ENCODE results near the gene MGAT5B.
A peak's percentile ranks its signal among the peaks of the same experiment; 100 is the strongest.
"Not testable (repeated sequence)": the region's sequence is repeated elsewhere in the genome, so short reads cannot be mapped to it uniquely, and the experiment has no call there.

The MGAT5B gene

DNA sequence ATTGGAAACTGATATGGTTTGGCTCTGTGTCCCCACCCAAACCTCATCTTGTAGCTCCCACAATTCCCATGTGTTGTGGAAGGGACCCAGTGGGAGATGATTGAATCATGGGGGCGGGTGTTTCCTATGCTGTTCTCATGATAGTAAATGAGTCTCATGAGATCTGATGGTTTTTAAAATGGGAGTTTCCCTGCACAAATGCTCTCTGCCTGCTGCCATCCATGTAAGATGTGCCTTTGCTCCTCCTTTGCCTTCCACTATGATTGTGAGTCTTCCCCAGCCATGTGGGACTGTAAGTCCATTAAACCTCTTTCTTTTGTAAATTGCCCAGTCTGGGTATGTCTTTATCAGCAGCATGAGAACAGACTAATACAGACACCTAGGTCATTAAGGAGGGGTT, 109.8 kb downstream of the MGAT5B start:
- DNase-seq (ENCODE audit: low read depth in 2 of 2): not testable (repeated sequence)

DNA sequence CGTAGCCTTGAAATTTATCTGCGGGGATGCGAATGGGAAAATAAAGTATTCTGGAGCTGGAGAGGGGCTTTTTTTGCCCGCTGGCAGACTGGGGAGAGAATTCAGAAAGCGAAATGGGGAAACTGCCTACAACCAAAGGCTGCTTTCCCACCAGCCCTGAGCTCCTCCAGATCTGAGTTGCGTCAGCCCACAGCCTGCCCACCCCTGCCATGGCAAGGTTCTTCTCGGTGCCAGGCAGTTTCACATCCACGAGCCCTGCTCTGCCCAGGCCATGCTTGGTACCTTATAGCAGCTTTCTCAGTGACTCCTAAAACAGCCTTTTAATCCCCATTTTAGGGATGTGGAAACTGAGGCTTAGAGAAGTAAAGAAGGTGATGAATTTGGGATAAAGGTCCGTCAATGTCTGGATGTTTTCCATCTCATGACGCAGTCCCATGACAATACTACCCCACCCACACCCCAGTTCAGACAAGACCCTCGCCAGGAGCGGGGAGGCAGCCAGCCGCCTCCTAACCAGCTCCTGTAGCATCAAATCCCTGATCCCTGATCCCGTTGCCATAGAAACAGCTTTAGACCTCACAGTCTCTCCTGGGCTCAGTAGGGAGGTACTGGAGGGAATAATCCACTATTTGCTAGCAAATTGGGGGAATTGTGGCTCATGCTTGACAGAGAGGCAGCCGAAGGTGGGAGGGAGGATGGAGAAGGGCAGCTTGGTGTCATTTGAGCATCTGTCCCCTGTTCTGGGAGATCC, 113.5 kb downstream of the MGAT5B start:
- DNase-seq (ENCODE audit: low read depth in 2 of 2): no peak

DNA sequence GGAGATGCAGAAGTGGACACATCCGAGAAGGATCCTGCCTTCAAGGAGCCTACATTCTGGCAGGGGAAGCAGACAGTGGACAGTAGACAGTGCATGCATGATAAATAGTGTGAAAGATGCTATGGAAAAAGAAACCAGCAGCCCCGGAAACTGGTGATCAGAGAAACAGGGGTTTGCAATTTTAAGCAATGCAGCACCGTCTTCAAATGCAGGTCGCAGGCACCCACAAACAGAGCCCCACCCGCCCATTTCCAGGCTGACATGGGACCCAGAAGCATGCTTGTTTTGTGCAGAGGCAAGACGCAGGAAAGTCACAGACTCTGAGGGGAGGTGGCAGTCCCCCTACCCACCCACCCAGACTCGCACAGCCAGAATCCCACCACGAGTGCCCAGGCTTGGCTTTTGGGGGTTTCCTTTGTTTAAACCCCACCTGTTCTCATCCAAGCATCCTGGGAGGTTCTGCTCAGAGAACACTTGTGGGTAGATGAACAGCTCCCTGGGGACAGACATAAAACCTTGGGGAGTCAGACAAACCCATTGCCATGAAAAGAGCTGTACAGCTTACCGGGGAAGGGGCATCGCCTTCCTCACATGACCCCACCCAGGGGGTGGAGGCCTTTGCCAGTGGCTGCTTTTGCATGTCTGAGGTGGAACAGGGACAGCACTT, 114.3 kb downstream of the MGAT5B start:
- DNase-seq (ENCODE audit: low read depth in 2 of 2): no peak

DNA sequence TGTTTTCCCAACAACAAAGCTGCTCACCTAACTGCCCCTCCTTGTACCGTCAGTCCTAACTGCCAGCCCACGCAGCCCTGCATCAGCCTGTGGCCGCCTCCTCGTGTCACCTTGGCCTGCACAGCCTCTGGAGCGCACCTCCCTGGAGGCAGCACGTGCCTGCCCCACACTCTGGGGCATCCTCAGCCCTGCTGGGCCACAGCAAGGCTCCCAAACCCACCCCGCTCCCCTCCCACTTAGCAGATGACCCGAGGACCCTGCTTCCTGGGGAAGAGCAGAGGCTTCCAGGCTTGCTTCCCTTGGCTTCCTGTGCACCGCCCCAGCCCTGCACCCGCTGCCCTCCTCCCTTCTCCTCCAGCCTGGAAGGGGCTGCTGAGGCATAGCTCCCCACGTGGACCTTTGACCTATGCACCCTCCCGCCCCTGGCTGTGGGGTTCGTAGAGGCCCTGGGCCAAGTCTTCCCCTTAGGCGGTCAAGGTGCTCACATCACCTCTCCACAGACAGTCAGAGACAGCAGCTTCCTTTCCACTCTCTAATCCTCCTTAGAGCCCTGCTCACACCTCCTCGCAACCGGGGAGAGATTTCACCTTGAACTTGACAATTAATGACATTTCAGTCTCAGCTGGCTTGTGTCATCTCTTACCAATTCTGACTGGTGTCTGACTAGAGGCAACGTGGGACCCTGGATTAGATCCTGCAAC, 115.0 kb downstream of the MGAT5B start:
- DNase-seq (ENCODE audit: low read depth in 2 of 2): no peak

DNA sequence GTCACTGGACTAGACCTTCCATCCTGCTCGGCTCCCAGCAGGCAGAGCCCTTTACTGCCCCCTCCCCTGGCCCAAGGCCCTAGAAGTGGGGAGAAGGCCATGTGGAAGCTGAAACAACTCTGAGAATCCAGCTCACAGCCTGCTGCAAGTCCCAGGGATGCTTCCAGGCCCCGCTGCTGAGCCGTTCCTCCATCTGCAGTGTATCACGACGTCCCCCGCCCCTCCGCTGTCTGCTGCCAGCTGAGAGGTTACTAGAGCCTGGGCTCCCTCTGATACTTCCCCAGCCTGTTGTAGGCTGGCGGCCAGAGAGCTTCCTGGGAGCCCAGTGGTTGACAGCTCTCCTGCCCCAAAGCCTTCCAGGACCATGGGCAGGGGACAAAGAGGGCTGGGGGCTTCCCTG, 118.2 kb downstream of the MGAT5B start:
- DNase-seq (ENCODE audit: low read depth in 2 of 2): no peak

DNA sequence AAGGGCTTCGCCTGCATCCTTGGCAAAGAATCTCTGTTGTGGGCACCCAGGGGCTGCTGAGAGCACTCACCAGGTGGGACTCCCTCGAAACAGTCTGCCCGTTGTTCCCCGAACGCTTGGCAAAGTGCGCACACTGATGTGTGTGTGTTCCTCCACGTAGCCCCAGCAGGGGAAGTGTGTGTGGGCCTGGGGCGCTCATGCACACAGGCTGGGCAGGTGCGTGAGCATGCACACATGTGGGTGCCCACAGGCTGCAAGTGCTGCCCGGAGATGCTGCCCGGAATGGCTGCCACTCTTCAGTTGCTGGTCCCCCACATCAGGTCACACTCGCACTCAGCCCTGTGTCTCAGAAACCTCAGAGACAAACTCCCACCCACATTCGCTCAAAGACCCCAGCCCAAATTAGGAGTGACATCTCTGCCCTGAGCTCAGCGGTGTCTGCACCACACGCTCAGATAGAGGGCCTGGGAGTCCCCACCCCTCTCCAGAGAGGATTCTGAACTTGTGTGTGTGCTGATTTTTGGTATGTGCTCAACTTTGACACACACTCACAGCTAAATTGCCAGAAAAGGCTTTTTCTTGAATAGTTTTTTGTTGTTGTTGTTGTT, 119.4 kb downstream of the MGAT5B start:
- DNase-seq (ENCODE audit: low read depth in 2 of 2): no peak

DNA sequence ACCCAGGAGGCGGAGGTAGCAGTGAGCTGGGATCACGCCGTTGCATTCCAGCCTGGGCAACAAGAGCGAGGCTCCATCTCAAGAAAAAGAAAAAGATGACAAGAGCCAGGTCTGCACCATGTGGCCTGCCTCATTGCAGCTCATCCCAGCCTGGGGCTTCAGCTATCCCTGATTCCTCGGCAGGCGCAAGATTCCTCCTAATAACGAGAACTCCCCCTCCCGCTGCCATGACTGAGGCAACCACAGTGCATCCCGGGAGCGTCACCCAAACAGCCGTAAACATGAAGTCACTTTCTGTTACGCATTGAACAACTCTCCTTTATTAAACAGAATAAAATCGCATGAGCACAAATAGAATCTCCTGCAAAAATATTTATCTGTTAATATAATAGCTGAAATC, 120.6 kb downstream of the MGAT5B start:
- DNase-seq (ENCODE audit: low read depth in 2 of 2): no peak

DNA sequence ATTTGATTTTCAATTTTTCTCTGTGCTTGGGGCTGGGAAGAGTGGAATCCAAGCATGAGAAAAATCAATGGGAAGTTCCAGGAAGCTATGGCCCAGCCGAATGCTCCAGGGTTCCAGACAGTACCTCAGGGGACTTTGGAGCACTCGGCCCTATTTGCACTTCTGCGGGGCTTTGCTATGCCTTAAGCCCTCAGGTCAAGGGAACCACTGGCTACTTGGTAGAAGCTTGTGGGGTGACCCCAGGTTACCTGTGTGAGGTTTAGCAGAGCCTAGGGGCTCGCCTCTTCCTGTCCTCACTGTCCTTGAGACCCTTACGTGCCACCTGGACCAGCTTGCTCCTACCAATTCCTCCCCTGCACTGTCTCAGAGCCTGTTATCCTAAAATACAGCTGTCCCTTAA, 121.3 kb downstream of the MGAT5B start:
- DNase-seq (ENCODE audit: low read depth in 2 of 2): no peak

DNA sequence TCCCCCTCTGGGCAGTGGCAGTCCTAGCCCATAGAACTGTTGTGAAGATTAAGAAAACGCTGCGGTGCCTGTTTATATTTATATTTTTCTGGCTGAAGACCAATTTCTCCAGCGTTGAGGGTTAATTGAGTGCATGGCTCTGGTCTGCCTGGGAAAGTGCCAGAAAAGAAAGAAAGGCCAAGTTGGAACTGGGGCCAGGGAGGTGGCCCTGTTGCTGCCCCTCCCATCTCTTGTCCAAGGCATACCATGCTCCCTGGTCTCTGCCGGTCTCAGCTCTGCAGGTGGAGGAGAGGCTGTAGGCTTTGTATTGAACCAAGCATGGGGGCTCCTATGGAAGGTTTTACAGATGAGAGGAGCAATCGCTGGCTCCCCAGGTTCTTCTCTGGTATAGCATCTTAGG, 124.7 kb downstream of the MGAT5B start:
- no peak for DNase-seq (ENCODE audit: low read depth in 2 of 2)

DNA sequence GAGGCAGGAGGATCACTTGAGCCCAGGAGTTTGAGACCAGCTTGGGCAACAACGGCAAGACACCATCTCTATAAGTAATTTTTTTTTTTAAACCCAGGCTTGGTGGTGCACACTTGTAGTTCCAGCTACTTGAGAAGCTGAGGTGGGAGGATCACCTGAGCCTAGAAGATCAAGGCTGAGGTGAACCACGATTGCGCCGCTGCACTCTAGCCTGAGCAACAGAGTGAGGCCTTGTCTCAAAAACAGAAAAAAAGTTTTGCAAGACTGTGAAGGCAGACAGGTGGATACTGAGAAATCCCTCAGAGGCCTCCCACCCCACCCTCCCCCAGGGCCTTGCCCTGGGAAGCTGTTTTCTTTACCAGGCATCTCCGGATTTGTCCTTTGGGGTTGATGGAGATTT, 125.4 kb downstream of the MGAT5B start:
- no peak for DNase-seq (ENCODE audit: low read depth in 2 of 2)

DNA sequence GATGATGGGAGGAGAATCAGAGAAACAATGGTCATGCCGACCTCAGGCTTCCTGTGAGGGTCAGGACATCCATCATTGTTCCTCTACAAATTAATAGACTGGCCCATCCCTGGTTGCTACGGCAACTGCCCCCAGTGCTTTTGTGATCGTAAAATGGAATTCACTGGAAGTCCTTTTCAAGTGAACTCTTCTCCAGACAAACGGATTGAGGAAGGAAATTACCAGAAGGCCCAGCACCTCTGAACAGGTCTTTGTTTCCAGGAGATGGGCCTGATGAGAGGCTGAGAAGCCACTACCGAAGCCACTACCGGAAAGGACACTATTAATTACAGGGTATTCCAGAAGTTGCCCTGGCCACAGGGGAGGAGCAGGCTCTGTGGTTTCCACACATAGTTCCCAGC, 126.0 kb downstream of the MGAT5B start:
- DNase-seq (ENCODE audit: low read depth in 2 of 2): no peak

DNA sequence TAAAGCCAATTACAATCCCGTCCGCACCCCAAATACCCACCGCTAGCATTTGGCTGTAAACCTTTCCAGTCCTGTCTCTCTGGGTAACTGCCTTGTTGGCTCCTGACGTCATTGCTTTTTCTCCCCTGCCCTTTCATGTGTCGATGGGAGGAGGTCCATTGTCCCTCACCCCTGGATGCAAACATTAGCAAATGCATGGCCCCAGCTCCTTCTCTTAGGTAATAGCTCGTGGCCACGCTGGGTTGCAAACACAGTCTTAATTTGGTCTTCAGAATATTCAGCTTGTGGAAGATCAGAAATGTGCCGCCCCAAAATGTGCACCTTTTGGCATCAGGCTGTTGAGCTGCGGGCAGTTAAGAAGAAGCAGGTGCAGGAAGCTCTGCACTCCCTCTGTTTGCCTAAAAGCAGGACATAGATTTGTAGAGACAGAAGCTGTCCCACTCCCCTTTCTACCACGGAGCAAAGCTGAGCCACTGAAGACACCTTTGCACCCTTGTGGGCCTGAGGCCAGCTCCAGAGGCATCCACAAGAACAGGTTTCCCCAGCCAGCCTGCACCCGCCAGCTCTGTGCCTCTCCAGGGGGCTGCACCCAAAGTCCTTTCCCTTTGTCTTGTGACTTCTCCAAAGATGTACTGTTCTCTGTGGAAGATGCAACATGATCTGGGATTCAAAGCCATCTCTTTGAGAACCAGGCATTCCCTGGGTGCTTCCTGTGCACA, 127.3 kb downstream of the MGAT5B start:
- no peak for DNase-seq (ENCODE audit: low read depth in 2 of 2)

DNA sequence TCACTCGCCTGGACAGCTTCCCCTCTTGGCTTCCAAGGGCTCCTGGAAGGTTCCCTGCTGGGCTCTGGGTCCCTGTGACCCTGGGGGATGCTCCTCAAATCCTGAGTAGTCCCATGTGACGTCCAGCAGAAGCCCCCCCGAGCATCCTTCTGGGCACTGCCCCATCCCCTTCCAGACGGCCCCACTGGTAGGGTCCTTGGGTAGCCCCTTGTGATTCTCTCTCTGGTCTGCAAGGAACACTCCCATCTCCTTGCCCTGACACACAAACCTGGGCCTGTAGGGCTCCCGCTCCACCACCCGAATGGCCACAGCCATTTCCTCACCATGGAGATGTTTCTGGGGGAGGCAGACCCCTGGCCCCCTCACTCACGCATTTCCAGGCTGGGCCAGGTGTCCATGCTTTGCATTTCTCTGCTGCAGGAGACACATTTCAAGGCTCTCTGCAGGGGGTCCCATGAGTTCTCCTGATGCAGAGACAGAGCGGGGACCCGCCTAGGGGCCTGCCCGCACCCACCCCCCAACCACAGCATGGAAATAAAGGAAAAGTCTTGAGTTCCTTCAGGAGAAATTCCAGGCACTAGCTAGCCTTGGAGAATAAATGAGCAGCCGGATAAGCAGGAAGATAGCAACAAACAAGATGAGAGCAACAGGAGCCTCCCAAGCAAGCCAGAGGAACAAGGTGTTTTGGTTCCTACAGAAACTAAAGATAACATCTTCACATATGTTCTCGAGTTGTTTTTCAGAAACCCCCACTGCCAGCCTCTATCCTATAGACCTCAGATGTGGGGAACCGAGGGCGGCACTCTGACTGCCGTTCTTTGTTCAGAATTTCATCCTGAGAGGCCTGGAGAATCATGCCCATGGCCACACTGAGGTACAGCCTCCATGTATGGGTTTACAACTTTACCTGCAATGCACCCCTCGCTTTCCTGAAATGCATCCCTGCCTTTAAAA, 128.8 kb downstream of the MGAT5B start:
- no peak for DNase-seq (ENCODE audit: low read depth in 2 of 2)

DNA sequence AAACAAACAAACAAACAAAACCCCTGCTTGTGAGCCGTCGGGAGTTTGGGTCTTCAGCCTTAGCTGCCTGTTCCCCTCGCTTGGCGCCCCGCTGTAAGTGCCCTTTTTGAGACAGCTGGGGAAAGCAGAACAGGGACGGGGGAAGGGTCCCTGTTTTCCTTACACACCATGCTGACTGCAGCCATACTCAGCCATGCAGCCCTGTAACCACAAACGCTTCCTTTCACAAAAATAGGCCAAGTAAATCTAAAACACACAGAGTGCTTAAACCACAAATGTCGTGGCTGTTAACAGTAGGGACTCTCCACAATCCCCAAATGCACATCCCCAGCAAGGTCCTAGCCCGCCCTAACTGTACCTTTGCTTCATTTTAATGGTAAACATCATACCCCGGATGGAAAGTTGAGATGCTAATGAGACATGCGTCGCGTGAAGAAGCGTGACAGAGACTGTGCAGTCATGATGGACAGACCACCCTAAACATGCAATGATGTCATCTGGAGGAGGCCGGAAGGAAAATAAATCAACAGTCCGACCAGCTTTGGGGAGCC, 129.9 kb downstream of the MGAT5B start:
- DNase-seq (ENCODE audit: low read depth in 2 of 2): peak in 1 of 2 donors; percentile 16

DNA sequence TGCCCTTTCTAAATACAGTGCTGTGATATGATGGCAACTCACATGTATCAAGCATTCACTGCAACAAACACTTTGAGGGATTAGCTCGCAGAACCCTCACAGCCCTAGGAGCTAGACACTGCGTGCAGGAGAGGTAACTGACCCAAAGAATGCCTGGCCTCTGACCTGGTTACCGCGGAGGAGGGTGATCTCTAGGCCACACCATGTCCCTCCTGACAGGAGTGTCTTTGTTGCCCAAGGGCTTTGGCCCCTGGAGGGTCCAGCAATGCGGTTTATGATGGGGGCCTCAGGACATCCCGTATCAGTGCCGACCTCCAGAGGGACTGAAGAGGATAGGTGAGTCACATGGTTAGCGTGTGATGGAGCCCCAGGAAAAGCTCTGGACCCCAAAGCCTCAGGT, 130.6 kb downstream of the MGAT5B start:
- no peak for DNase-seq (ENCODE audit: low read depth in 2 of 2)

All from stimulated activated CD4-positive, alpha-beta T cell treated with anti-CD3 and anti-CD28 coated beads, Interleukin-4, amount 100 ng/mL, for 48 hours (primary cell).